ENCODE data around the gene KIAA0825. TPM values are rescaled to one million over a fixed set of nuclear protein-coding genes. Genes with fewer than 3 reads are reported as not detected.

Gene KIAA0825
- polyA plus RNA-seq, 1 of the 3 experiments (the other 2 are of a cell fraction) = 0.61 TPM

DNA sequence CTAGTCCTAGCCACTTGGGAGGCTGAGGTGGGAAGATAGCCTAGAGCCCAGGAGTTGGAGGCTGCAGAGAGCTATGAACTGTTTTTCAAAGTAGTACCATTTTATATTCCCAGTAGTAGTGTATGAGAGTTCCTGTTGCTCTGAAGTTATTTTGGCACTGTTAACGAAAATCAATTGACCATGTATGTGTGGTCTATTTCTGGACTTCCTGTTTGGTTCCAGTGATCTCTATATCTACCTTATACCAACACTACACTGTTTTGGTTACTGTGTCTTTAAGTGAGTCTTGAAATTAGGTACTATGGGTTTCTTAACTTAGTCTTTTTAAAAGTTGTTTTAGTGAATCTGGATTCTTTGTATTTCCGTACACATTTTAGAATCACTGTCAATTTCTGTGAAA is 13.6 kb upstream of the KIAA0825 start:
- POLR2A ChIA-PET = no interaction called here
- no peaks in the 10 kb centered on the region for H4K20me1 ChIP-seq (ENCODE audit: insufficient read depth)
- H3K27me3 ChIP-seq (ENCODE audit: insufficient read depth) = no peaks in the 10 kb centered on the region
- 99% methylated on average over 2 of the region's 2 CpGs for WGBS (ENCODE audit: low lambda C conversion rate)
- no peak overlapping the region for H3K4me3 ChIP-seq (ENCODE audit: low read depth in 2 of 2, low read length in 1 of 2)
- no peaks in the 10 kb centered on the region for H3K9me2 ChIP-seq
- H3K36me3 ChIP-seq (replicated peaks in 1 of 2; ENCODE audit: control insufficient read depth in 1 of 2, insufficient read depth in 2 of 2, low read length in 1 of 2) = peaks cover 31 to 59% of the 10 kb centered on the region in 2 experiments
- no peaks in the 10 kb centered on the region for H3F3A ChIP-seq (replicated peaks; ENCODE audit: insufficient read depth)
- H3K4me1 ChIP-seq (ENCODE audit: control insufficient read depth in 1 of 2, insufficient read depth in 2 of 2, low read depth in 1 of 2, low read length in 1 of 2) = no peaks in the 10 kb centered on the region
- CTCF ChIA-PET = interaction anchor here (1.0 kb wide), 1 partner anchor 12 kb away, joined by 3 read pairs; no protein-coding TSS in a partner anchor
- no peak overlapping the region for H3K27ac ChIP-seq (ENCODE audit: low read depth in 2 of 2, low read length in 1 of 2)
- no peak overlapping the region for H2AFZ ChIP-seq (ENCODE audit: low read depth)
- peaks cover 8% of the 10 kb centered on the region; the same call in 1 of the 2 replicates for H3K9me3 ChIP-seq
- H3K9ac ChIP-seq = no peak overlapping the region
- H3K4me2 ChIP-seq = no peak overlapping the region
- DNase-seq = no peak
- peaks cover 41% of the 10 kb centered on the region; the same call in 1 of the 2 replicates for H3K79me2 ChIP-seq (ENCODE audit: insufficient read depth)
- TF ChIP-seq, protein P1, sequence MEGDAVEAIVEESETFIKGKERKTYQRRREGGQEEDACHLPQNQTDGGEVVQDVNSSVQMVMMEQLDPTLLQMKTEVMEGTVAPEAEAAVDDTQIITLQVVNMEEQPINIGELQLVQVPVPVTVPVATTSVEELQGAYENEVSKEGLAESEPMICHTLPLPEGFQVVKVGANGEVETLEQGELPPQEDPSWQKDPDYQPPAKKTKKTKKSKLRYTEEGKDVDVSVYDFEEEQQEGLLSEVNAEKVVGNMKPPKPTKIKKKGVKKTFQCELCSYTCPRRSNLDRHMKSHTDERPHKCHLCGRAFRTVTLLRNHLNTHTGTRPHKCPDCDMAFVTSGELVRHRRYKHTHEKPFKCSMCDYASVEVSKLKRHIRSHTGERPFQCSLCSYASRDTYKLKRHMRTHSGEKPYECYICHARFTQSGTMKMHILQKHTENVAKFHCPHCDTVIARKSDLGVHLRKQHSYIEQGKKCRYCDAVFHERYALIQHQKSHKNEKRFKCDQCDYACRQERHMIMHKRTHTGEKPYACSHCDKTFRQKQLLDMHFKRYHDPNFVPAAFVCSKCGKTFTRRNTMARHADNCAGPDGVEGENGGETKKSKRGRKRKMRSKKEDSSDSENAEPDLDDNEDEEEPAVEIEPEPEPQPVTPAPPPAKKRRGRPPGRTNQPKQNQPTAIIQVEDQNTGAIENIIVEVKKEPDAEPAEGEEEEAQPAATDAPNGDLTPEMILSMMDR (IDR thresholded peaks at IDR 0.05) = no peak
- TF ChIP-seq CHD2 (IDR thresholded peaks at IDR 0.05; ENCODE audit: low read length, partially characterized antibody) (no peak), FOXJ3 (CRISPR knock-in tag; IDR thresholded peaks at IDR 0.05) (no peak), JUND (IDR thresholded peaks at IDR 0.05) (no peak), EP300 (IDR thresholded peaks at IDR 0.05; ENCODE audit: borderline replicate concordance in 1 of 2, low read depth in 1 of 2, low read length in 1 of 2) (no peak), MXI1 (IDR thresholded peaks at IDR 0.05; ENCODE audit: low read depth, low read length) (no peak), YY1 (IDR thresholded peaks at IDR 0.05; ENCODE audit: low read depth) (no peak), RAD21 (IDR thresholded peaks at IDR 0.05; ENCODE audit: low read length) (no peak), GABPA (IDR thresholded peaks at IDR 0.05; ENCODE audit: low read depth) (no peak), TAF1 (IDR thresholded peaks at IDR 0.05; ENCODE audit: borderline replicate concordance, low read depth, low read length) (no peak), FOSL2 (IDR thresholded peaks at IDR 0.05; ENCODE audit: borderline replicate concordance, low read depth) (no peak), POLR2AphosphoS5 (IDR thresholded peaks at IDR 0.05; ENCODE audit: low read depth, low read length) (no peak), EZH2phosphoT487 (IDR thresholded peaks at IDR 0.05; ENCODE audit: borderline replicate concordance, low read depth) (no peak), FOXM1 (IDR thresholded peaks at IDR 0.05; ENCODE audit: low read depth) (no peak), PBX3 (IDR thresholded peaks at IDR 0.05) (no peak), IRF3 (IDR thresholded peaks at IDR 0.05; ENCODE audit: low read depth, low read length) (no peak)
- TF ChIP-seq, protein P2, sequence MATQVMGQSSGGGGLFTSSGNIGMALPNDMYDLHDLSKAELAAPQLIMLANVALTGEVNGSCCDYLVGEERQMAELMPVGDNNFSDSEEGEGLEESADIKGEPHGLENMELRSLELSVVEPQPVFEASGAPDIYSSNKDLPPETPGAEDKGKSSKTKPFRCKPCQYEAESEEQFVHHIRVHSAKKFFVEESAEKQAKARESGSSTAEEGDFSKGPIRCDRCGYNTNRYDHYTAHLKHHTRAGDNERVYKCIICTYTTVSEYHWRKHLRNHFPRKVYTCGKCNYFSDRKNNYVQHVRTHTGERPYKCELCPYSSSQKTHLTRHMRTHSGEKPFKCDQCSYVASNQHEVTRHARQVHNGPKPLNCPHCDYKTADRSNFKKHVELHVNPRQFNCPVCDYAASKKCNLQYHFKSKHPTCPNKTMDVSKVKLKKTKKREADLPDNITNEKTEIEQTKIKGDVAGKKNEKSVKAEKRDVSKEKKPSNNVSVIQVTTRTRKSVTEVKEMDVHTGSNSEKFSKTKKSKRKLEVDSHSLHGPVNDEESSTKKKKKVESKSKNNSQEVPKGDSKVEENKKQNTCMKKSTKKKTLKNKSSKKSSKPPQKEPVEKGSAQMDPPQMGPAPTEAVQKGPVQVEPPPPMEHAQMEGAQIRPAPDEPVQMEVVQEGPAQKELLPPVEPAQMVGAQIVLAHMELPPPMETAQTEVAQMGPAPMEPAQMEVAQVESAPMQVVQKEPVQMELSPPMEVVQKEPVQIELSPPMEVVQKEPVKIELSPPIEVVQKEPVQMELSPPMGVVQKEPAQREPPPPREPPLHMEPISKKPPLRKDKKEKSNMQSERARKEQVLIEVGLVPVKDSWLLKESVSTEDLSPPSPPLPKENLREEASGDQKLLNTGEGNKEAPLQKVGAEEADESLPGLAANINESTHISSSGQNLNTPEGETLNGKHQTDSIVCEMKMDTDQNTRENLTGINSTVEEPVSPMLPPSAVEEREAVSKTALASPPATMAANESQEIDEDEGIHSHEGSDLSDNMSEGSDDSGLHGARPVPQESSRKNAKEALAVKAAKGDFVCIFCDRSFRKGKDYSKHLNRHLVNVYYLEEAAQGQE (IDR thresholded peaks at IDR 0.05; ENCODE audit: low read depth, low read length) = no peak
- TF ChIP-seq, protein P3, sequence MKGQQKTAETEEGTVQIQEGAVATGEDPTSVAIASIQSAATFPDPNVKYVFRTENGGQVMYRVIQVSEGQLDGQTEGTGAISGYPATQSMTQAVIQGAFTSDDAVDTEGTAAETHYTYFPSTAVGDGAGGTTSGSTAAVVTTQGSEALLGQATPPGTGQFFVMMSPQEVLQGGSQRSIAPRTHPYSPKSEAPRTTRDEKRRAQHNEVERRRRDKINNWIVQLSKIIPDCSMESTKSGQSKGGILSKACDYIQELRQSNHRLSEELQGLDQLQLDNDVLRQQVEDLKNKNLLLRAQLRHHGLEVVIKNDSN (IDR thresholded peaks at IDR 0.05; ENCODE audit: borderline replicate concordance, low read depth) = no peak
- TF ChIP-seq, protein P4, sequence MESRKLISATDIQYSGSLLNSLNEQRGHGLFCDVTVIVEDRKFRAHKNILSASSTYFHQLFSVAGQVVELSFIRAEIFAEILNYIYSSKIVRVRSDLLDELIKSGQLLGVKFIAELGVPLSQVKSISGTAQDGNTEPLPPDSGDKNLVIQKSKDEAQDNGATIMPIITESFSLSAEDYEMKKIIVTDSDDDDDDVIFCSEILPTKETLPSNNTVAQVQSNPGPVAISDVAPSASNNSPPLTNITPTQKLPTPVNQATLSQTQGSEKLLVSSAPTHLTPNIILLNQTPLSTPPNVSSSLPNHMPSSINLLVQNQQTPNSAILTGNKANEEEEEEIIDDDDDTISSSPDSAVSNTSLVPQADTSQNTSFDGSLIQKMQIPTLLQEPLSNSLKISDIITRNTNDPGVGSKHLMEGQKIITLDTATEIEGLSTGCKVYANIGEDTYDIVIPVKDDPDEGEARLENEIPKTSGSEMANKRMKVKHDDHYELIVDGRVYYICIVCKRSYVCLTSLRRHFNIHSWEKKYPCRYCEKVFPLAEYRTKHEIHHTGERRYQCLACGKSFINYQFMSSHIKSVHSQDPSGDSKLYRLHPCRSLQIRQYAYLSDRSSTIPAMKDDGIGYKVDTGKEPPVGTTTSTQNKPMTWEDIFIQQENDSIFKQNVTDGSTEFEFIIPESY (IDR thresholded peaks at IDR 0.05; ENCODE audit: borderline replicate concordance, low read depth) = no peak
